DMS153 treated with DMSO at 0.1 percent for 48 hours (cell line): ENCODE results near the gene TMEM252.

Experiments used
- DNase-seq: peaks from one replicate; lab custom pipeline; 2025; ENCODE audit not compliant: unreplicated experiment; lab: John Stamatoyannopoulos, UW

TMEM252 gene

DNA sequence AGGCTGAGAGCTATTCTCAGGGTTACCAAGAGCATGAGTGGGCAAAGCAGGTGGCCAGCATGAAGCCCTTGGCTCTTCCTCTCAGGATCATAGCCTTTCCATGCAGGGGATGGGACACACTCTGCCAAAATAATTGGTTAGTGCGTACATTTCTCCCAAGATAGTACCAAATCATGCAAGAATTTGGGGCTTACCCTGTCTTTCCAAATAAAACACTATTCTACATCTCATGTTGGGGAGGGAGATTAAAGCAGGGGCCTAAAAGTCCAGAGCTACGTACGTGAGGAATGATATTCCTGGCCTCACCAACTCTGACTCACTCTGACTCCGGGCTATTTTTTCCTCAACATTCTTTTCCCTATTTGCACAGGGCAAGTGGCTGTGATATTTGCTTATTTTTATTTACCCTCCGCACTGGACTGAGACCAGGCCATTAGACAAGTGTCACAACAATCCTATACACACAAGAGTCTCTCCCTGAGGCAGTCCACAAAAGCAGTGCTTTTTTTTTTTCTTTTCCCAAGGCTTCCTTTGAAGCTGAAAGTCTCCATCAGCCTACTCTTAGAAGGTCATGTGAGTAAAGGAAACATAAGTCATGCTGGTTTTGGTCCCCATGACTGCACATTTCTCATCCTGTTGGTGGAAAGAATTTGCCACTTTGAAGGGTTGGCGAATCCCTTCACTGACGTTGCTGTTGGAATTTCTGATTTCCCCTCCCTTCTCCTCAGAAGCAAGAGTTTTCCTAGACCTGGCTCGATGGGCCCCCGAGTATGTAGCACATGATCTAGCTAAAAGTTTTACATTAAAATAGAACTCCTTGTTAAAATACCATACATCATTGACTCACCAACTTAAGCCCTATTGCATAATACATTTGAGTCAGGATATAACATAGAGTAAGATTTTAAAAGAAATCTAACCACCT, 40.0 kb downstream of the TMEM252 start:
- DNase-seq, result no peak

DNA sequence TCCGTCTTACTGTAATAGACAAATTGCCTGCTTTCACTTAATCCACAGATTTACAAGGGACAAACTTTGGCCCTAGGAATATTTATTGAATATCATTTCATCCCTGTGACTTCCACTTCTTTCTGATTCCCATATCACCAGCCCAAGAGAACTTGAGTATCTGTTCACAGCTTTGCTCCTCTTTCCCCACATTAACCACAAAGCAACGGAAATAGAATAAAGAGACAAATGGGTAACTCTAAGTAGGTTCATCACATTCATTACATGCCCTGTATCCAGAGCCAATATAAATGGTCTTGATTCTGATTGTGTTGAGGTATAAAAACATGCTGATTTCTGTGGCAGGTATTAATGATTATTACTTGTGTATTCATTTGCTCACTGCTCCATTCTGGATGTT, 41.9 kb downstream of the TMEM252 start:
- DNase-seq, result no peak

DNA sequence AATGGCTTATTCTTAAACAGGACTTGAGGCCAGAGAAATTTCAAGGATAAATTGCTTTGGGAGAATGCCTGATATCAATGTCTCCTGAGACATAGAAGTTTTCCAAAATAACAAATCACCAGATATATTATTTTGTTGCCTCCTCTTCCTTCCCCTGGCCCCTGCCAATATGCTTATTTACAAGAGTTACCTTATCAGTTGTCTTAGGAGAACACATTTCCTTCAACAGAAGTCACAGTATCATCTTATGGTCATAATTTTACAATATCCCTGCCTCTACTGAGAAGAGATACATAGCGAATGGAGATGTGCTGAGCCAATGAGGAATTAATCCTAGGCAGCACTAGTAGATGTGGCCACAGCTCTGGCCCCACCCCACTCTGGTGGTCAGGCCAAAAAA, 43.1 kb downstream of the TMEM252 start:
- no peak for DNase-seq

GRCh38 chr9:68496356-68496755, 44.3 kb downstream of the TMEM252 start:
- DNase-seq, result no peak

DNA sequence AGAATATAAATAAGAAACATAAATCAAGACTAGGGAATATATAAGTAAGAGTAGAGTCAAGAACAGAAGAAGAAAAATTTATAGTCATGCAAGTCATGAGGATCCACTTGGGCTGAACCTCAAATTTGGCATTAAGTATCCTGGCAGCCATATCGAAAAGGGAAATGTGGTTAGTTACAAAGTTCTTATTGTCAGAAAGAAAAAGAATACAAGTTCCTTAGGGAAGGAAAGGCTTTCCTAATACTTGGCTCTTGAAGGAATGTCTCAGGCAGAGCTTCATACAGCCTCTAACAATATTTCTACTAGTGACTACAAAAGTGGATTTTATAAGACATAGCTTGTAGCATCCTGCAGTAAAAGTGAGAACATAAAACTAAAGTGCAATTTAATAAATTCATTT, 45.4 kb downstream of the TMEM252 start:
- DNase-seq, result no peak

- no peak for DNase-seq
Observed at GRCh38 chr9:68493958-68494577, 46.6 kb downstream of the TMEM252 start.

- no peak for DNase-seq
Observed at GRCh38 chr9:68493541-68493940, 47.1 kb downstream of the TMEM252 start.

DNA sequence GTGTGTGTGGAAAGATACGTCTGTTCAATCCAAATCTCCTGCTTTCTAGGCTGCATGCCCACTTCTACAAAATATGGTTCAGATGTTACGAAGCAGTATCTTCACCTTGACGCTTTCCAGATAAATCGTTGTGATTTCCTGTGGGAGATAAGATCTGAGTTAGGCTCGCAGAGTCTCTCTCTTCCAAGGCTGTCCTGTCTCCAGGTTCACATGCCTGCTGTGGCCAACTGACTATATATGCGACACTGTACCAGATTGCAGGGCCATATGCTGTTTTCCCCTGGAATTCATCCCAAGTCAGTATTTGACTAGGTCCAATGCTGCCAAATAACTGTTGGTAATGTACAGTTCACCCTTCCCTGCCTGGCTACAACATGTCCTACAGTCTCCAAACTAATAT, 47.9 kb downstream of the TMEM252 start:
- no peak for DNase-seq

GRCh38 chr9:68489646-68490045, 51.0 kb downstream of the TMEM252 start:
- DNase-seq, result no peak

DNA sequence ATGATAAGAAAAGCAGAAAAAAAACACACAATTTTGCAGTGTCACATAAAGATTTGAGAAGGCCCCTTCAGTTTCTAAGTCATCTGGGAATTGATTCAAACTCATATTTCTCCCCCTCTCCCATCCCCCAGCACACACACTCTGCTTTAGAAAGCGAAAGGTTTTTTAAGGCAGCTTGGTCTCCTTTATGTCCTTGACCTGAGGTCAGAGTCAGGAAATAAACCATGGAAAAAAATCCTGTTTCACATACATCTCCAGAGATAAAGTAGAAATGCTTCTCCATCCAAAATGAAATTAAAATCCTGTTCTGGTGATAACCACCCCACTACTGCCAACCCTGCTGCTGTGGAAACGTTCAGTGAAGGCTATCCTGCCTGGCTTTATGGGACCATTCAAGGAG, 52.6 kb downstream of the TMEM252 start:
- DNase-seq, result no peak
